Superior temporal gyrus (tissue), 1 donor: ENCODE results near the gene CDH23.

ENCODE experiments used
- DNase-seq: peaks from one replicate; pipeline ENCODE4 v3.0.0-alpha.2; 2016; ENCODE audit errors: extremely low spot score

Gene CDH23

GRCh38 chr10:71537125-71537524 lies 140.4 kb downstream of the CDH23 start:
- no peak for DNase-seq

- no peak for DNase-seq
Observed at GRCh38 chr10:71537681-71538080, 141.0 kb downstream of the CDH23 start.

- no peak for DNase-seq
Observed at GRCh38 chr10:71538608-71539260, 142.0 kb downstream of the CDH23 start.

DNA sequence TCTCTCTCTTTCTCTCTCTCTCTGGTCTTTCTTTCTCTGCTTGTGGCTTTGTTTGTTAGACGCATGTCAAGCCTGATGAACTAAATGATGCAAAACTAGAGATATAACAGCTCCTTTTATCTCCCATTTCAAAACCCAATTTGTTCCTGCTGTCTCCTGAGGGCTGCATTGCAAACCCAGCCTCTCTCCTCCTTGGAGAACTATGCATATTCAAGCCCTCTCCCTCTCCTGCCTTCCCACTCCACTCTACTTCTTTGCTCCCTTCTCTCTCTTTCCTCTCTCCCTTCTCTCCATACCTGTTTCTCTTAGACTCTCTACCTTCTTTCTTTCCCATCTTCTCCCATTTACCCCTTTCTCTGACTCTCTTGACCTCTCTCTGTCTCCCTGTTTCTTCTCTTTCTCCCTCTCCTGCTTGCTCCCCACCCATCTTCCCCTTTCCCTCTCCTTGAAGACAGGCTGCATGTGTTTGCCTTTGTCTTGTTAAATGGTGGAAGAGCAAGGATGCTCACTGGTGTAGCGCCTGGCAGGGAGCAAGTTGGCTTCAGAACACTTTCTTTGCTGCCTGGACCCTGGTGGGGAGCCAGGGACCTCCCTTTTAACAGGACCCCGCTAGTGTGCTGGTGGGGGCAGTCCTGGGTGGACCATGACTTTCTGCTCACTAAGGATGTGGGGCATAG lies 142.9 kb downstream of the CDH23 start:
- no peak for DNase-seq

DNA sequence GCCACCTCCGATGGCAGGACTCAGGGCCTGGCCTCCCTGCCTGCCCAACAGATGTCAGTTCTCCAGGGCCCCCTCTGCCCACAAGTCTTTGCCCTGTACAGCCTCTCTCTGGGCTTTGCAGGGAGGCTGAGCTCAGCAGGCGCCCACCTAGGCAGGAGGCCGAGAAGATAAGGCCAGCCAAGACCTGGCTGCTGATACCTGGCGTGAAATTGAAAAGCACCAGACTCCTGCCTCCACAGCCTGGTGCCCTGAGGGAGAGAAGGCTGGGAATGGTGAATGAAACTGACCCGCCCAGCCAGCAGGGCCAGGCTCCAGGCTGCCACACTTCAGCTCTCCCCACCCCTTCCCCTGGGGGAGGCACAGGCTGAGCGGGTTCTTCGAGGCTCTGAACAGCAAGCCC lies 145.8 kb downstream of the CDH23 start:
- no peak for DNase-seq

GRCh38 chr10:71543608-71544170 lies 147.0 kb downstream of the CDH23 start:
- DNase-seq: no peak

DNA sequence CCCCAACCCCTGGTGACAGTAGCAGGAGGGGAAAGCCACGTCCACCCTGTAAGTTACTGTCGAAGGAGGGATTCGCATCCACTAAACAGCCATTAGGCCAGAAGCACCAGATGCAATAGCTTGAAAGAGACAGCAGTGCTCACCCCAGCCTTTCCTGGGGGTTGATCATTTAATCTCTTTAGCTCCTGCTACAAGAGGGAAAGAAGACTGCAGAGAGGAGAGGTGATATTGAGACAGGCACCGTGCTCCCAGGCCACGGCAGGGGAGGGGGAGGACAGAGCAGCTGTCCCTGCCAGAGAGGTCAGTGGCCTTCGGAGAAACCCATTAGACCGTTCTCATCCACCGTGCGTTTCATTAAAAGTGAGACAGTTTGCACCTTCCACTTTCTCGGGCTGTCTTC lies 148.3 kb downstream of the CDH23 start:
- DNase-seq: no peak

DNA sequence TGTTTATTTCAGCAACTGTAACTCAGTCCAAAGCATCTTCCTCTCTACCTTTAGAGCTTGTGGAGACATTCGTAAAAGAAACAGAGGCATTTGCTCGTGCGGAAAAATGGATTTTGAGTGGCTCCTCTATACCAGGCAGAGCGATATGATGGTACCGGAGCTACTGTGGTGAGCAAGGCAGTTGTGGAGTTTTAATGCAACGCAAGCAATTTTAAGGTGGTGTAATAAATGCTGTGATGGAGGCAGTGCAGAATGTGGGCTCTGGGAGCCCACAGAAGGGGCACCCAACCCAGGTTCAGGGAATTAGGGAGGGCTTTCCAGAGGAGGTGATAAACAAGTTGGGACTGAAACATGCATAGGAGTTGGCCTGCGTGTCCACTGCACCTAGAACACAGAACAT lies 149.5 kb downstream of the CDH23 start:
- DNase-seq: no peak

DNA sequence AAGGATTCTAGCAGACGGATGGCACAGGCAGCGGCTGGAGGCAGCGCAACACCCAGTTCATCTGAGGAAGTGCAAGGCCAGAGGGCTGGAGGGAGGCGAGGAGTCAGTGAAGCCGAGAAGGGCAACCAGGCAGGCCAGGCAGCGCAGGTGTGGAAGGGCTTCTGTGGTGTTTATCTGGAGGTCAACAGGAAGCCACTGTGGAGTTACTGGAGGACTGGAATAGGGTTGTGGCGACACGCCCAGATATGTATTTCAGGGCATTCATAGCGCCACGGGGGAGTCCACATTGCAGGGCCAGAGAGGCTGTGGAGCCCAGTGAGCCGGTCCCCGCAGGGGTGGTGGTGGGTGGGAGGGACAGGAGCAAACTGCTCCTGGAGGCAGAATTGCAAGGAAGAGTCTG lies 150.6 kb downstream of the CDH23 start:
- no peak for DNase-seq

GRCh38 chr10:71547876-71548846 lies 151.4 kb downstream of the CDH23 start:
- DNase-seq: no peak

- no peak for DNase-seq
Observed at GRCh38 chr10:71549766-71550533, 153.2 kb downstream of the CDH23 start.

GRCh38 chr10:71550628-71551027 lies 153.9 kb downstream of the CDH23 start:
- DNase-seq: no peak

DNA sequence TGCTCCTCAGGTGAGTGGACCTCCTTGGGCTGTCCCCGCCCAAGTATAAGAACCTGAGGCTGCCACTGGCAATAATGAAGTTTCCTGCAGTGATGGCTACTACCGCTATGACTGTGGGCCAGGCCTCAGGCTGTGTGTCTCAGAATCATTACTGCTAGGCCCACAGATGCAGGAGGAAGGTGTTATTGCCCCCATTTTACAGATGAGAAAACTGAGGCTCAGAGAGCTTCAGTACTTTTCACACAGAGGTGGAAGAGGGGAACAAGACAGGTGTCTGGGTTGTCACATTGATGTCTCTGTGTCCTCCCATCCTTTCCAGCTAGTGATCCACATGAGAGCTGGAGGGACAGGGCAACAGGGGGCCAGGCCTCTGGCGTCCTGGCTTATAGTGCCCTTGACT lies 155.2 kb downstream of the CDH23 start:
- DNase-seq: no peak

GRCh38 chr10:71553432-71553831 lies 156.7 kb downstream of the CDH23 start:
- DNase-seq: no peak

DNA sequence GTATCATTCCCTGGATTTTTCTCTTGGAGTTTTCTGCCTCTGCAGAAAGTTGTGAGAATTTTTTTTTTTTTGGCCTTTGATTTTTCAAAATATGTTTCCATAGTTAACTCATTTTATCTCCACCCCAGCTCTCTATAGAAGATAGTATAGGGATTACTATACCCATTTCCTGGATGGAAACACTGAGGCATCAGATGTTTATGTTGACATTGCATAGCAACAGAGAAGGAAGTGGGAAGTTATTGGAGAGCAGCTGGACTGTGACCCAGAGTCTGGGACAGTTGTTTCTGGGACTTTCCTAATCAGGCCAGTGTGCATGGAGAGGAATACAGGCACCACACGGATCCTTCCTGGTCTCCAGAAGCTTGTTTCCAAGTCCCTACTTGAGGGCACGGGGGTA lies 158.0 kb downstream of the CDH23 start:
- no peak for DNase-seq

GRCh38 chr10:71555087-71555723 lies 158.5 kb downstream of the CDH23 start:
- DNase-seq: no peak

- DNase-seq: no peak
Observed at GRCh38 chr10:71555724-71556119, 159.0 kb downstream of the CDH23 start.

DNA sequence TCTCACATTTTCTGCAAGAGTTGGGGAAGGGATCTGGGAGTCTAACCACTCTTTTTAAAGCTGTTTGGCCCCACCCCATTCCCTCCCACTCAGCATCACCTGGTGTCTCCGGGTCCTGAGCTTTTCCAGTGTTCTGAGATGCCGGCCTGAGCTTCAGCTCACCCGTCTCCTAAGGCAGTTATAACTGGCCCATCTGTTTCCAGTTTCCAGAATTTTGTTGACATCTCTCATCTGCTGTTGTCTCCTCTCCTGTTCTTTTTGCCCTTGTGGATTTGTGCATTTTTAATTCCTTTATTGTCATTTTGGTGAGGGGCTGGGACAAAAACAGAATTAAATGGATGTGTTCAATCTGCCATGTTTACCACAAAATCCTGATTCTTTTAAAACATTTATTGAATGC lies 162.3 kb downstream of the CDH23 start:
- DNase-seq: no peak

DNA sequence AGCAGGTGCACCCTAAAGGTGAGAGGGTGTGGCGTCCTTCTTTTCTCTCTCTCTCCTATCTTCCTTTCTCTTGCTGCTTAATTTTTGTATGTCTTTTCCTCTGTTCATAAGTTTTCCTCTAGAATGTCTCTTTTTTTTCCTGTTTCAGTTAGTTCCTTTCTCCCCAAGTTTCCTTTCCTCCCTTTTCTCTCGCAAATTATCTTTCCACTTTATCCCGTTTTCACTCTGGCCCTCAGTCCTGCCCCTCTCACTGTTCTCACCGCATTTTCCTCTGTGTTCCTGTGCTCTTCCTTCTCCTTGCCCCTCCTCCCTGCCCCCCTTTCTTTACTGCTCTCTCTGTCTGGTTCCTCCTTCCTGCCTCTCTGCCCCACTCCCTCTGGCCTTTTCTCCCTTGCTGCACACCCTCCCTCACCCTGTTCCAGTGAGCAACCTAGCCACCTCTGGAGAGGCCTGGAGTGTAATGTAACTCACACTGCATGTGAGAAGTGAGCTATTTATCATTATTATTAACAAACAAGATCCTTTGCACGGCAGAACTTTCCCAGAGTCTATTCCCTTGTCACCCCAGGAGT lies 164.4 kb downstream of the CDH23 start:
- no peak for DNase-seq

- no peak for DNase-seq
Observed at GRCh38 chr10:71562181-71562580, 165.5 kb downstream of the CDH23 start.

DNA sequence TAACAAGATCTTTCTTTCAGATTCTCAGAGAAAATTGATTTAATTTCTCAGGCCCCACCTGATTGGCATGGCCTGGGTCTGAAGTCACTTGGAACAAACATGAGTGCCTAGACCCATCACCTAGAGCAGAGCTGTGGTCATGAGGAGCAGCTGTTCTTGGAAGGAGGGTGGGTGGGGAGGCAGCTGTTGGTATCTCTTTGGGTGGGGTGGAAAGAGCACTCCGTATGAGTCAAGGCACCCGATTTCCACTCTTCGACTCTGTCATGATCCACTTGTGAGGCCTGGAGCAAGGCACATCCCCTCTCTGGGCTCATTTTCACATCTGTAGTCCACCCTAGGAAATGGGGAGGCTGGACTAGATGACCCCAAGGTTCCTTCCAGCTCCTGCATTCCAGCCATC lies 166.2 kb downstream of the CDH23 start:
- DNase-seq: no peak
